Upper lobe of left lung (tissue), 4 donors: ENCODE measurements around the gene PTPN23.

Experiments used
- EP300 ChIP-seq, 4 donors: sonication (generic); formaldehyde crosslinking; IDR thresholded peaks; one replicate each; pipeline ENCODE4 v1.5.1; 2017; ENCODE audit warnings: antibody characterized with exemption in 4 of 4, control low read depth in 2 of 4
- POLR2A ChIP-seq, 4 donors: fragments of 450-650 bp; IDR thresholded peaks; one replicate each; pipeline ENCODE4 v1.5.1; 2016 to 2017; ENCODE audit warnings: antibody characterized with exemption in 4 of 4, mild to moderate bottlenecking in 2 of 4
- TF ChIP-seq, protein P1 (sequence below), 6 experiments: fragments of 450-650 bp in 4 of 6; fragments of 200-600 bp in 2 of 6; sonication (generic) in 2 of 6; IDR thresholded peaks; one replicate each; pipeline ENCODE4 v1.5.1; 2016 to 2019; ENCODE audit warnings: antibody characterized with exemption in 6 of 6

DNA sequence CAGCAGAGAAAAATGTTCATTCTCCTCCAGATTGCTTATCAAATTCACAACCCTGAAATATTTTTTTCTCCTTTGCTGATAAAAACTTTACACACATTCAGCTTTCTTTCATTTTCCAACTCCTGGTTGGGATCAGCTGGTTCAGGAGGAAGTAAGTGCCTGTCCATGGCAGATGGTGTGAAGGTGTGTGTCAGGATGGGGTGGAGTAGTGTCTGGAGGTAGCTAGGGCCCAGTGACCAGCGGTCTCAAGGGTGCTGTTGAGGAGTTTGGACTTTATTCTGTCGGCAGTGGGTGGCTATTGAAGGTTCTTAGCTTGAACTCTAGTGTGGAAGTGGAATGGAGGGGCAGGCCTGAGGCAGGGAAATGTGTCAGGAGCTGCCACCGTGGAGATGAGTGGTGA, 46.9 kb upstream of the PTPN23 start:
- TF ChIP-seq, protein P1, sequence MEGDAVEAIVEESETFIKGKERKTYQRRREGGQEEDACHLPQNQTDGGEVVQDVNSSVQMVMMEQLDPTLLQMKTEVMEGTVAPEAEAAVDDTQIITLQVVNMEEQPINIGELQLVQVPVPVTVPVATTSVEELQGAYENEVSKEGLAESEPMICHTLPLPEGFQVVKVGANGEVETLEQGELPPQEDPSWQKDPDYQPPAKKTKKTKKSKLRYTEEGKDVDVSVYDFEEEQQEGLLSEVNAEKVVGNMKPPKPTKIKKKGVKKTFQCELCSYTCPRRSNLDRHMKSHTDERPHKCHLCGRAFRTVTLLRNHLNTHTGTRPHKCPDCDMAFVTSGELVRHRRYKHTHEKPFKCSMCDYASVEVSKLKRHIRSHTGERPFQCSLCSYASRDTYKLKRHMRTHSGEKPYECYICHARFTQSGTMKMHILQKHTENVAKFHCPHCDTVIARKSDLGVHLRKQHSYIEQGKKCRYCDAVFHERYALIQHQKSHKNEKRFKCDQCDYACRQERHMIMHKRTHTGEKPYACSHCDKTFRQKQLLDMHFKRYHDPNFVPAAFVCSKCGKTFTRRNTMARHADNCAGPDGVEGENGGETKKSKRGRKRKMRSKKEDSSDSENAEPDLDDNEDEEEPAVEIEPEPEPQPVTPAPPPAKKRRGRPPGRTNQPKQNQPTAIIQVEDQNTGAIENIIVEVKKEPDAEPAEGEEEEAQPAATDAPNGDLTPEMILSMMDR (IDR thresholded peaks at IDR 0.05): no peak
- TF ChIP-seq POLR2A (IDR thresholded peaks at IDR 0.05) (no peak), EP300 (IDR thresholded peaks at IDR 0.05) (no peak)
